IMR-90 (cell line): Measurements from ENCODE around the gene MAD2L2. TPM values are rescaled to one million over a fixed set of nuclear protein-coding genes. Genes with fewer than 3 reads are reported as not detected.

ENCODE experiments used
- ATAC-seq: fragments of 200-7000 bp; cut with Tn5 transposase; 2 replicates; pipeline ENCODE4 v1.9.1; 2020; ENCODE audit warnings: low read depth, mild to moderate bottlenecking, moderate library complexity
- BruUV-seq: library from RNA; stranded (reverse); fragments of 400-500 nt; replicated peaks from 2 replicates; lab custom pipeline; 2021; lab: Mats Ljungman, UMichigan
- CTCF ChIA-PET: fragments of 300-600 bp; formaldehyde crosslinking; extraction: SDS; loops from one replicate; lab custom pipeline; 2021; ENCODE audit warnings: antibody characterized with exemption; lab: Yijun Ruan, JAX
- POLR2A ChIA-PET: fragments of 300-600 bp; sonication (Branson Sonifier 250); formaldehyde crosslinking; loops from one replicate; lab custom pipeline; 2022; ENCODE audit warnings: antibody characterized with exemption; ENCODE audit not compliant: unreplicated experiment; lab: Charles Lee
- DNase-seq: peaks from one replicate; pipeline ENCODE4 v3.0.0; 2013
- H2AFZ ChIP-seq: replicated peaks from 2 replicates; pipeline ENCODE3; 2013; ENCODE audit warnings: low read length, mild to moderate bottlenecking; ENCODE audit not compliant: poor library complexity
- H2AK5ac ChIP-seq: 2 replicates; pipeline ENCODE4 v1.6.1; 2013; ENCODE audit warnings: low read depth, low read length, inconsistent platforms
- H2AK9ac ChIP-seq: replicated peaks from 2 replicates; pipeline ENCODE3; 2013; ENCODE audit warnings: mild to moderate bottlenecking, low read depth, low read length, moderate library complexity; ENCODE audit not compliant: poor library complexity
- H2BK120ac ChIP-seq: 2 replicates; pipeline ENCODE4 v1.6.1; 2013; ENCODE audit warnings: low read depth, low read length, inconsistent platforms
- H2BK15ac ChIP-seq: 3 replicates; pipeline ENCODE4 v1.6.1; 2013; ENCODE audit warnings: low read depth, low read length, inconsistent platforms
- H2BK20ac ChIP-seq: 2 replicates; pipeline ENCODE4 v1.6.1; 2013; ENCODE audit warnings: low read depth, mild to moderate bottlenecking, inconsistent platforms, low read length, moderate library complexity
- H2BK5ac ChIP-seq: 2 replicates; pipeline ENCODE4 v1.6.1; 2013; ENCODE audit warnings: mild to moderate bottlenecking, low read depth, low read length, inconsistent platforms; ENCODE audit not compliant: poor library complexity, severe bottlenecking
- H3K14ac ChIP-seq: replicated peaks from 2 replicates; pipeline ENCODE4 v1.6.1; 2013; ENCODE audit warnings: low read depth, low read length, inconsistent platforms
- H3K18ac ChIP-seq: 2 replicates; pipeline ENCODE4 v1.6.1; 2013; ENCODE audit warnings: low read depth, low read length, control low read depth
- H3K23ac ChIP-seq: 2 replicates; pipeline ENCODE4 v1.6.1; 2013; ENCODE audit warnings: low read depth, low read length, inconsistent platforms
- H3K27ac ChIP-seq: 2 replicates; pipeline ENCODE4 v1.5.1; 2013; ENCODE audit warnings: mild to moderate bottlenecking, control low read depth, low read length; ENCODE audit not compliant: insufficient read depth
- H3K27me3 ChIP-seq: 2 replicates; pipeline ENCODE4 v1.6.1; 2013; ENCODE audit warnings: low read length; ENCODE audit not compliant: control insufficient read depth, insufficient read depth
- H3K36me3 ChIP-seq: 2 replicates; pipeline ENCODE4 v1.6.1; 2013; ENCODE audit warnings: low read length, mixed read lengths; ENCODE audit not compliant: control insufficient read depth, insufficient read depth
- H3K4ac ChIP-seq: 2 replicates; pipeline ENCODE4 v1.6.1; 2013; ENCODE audit warnings: low read depth, low read length, inconsistent platforms
- H3K4me1 ChIP-seq: 2 replicates; pipeline ENCODE4 v1.6.1; 2013; ENCODE audit warnings: low read length, mixed read lengths; ENCODE audit not compliant: control insufficient read depth, insufficient read depth
- H3K4me2 ChIP-seq: 2 replicates; pipeline ENCODE4 v1.6.1; 2013; ENCODE audit warnings: low read depth, mild to moderate bottlenecking, control low read depth, low read length, moderate library complexity
- H3K4me3 ChIP-seq: 2 replicates; pipeline ENCODE4 v1.5.1; 2013; ENCODE audit warnings: low read depth, mild to moderate bottlenecking, control low read depth, low read length, moderate library complexity; ENCODE audit not compliant: insufficient read depth
- H3K56ac ChIP-seq: 2 replicates; pipeline ENCODE4 v1.6.1; 2013; ENCODE audit warnings: low read length, inconsistent platforms; ENCODE audit not compliant: insufficient read depth; ENCODE audit errors: extremely low read depth
- H3K79me1 ChIP-seq, 2 experiments: 2 replicates each; pipeline ENCODE4 v1.6.1; 2013; ENCODE audit warnings: low read length in 2 of 2, inconsistent platforms in 1 of 2, low read depth in 1 of 2
- H3K9ac ChIP-seq: 2 replicates; pipeline ENCODE4 v1.6.1; 2013; ENCODE audit warnings: low read depth, low read length, control low read depth
- H3K9me1 ChIP-seq: 2 replicates; pipeline ENCODE4 v1.6.1; 2013; ENCODE audit warnings: low read length, inconsistent platforms; ENCODE audit not compliant: insufficient read depth
- H3K9me3 ChIP-seq: 2 replicates; pipeline ENCODE4 v1.6.1; 2013; ENCODE audit warnings: low read length; ENCODE audit not compliant: control insufficient read depth, insufficient read depth
- H4K20me1 ChIP-seq: 2 replicates; pipeline ENCODE4 v1.6.1; 2013; ENCODE audit warnings: low read length, inconsistent platforms; ENCODE audit not compliant: insufficient read depth
- H4K5ac ChIP-seq: 2 replicates; pipeline ENCODE4 v1.6.1; 2013; ENCODE audit warnings: mild to moderate bottlenecking, low read depth, low read length, control low read depth
- H4K8ac ChIP-seq, 2 experiments: 2 replicates each; pipeline ENCODE4 v1.6.1; 2013; ENCODE audit warnings: low read depth in 2 of 2, low read length in 2 of 2, control low read depth in 1 of 2, inconsistent platforms in 1 of 2
- H4K91ac ChIP-seq: 2 replicates; pipeline ENCODE4 v1.6.1; 2013; ENCODE audit warnings: low read depth, low read length, inconsistent platforms; ENCODE audit not compliant: insufficient read depth
- CTCF ChIP-seq: conservative IDR thresholded peaks from 2 replicates; pipeline ENCODE4 v1.5.1; 2012; ENCODE audit warnings: mild to moderate bottlenecking, low read depth, low read length, improper control_type of control experiment
- FOS ChIP-seq: fragments of 150-350 bp; IDR thresholded peaks from 2 replicates; pipeline ENCODE4 v1.6.1; 2016; ENCODE audit warnings: low read depth, low read length
- MAFK ChIP-seq: IDR thresholded peaks from 2 replicates; pipeline ENCODE4 v1.6.1; 2012; ENCODE audit warnings: low read depth, low read length, improper control_type of control experiment
- MAZ ChIP-seq: IDR thresholded peaks from 2 replicates; pipeline ENCODE4 v1.6.1; 2012; ENCODE audit warnings: low read depth, mild to moderate bottlenecking, low read length, improper control_type of control experiment, moderate library complexity, borderline replicate concordance
- MXI1 ChIP-seq: IDR thresholded peaks from 2 replicates; pipeline ENCODE4 v1.6.1; 2012; ENCODE audit warnings: low read depth, mild to moderate bottlenecking, low read length, moderate library complexity, borderline replicate concordance
- NFE2L2 ChIP-seq: fragments of 150-350 bp; IDR thresholded peaks from 2 replicates; pipeline ENCODE4 v1.6.1; 2016; ENCODE audit warnings: low read depth, mild to moderate bottlenecking, low read length
- WGBS, 2 experiments: methylation state at CpG; one replicate each; pipeline versions ENCODE4 v1.1.5 to v1.1.7; 2013; ENCODE audit warnings: missing lambda C conversion rate in 2 of 2; ENCODE audit not compliant: insufficient read length in 1 of 2; ENCODE audit errors: extremely low coverage in 2 of 2; 5-methylcytosine and 5-hydroxymethylcytosine counted together
- dilution Hi-C: fragments of 300-500 bp; cut with HindIII; formaldehyde crosslinking; loops from one replicate; pipeline ENCODE4 v1.14.3; 2018; ENCODE audit warnings: low sequenced_read_pairs; ENCODE audit not compliant: unreplicated experiment
- in situ Hi-C: fragments of 300-500 bp; cut with MboI; formaldehyde crosslinking; loops from 3 replicates; pipeline ENCODE4 v1.14.3; 2019; ENCODE audit warnings: low sequenced_read_pairs, inconsistent platforms, mixed read lengths
- intact Hi-C: fragments of 100-400 bp; cut with micrococcal nuclease; formaldehyde crosslinking; loops from 2 replicates; pipeline ENCODE4 v1.10.0; 2022
- polyA plus RNA-seq, 3 experiments: library from polyadenylated mRNA; depleted of rRNA; stranded (reverse); fragments of >200 nt; gene quantifications; 2 replicates each; pipeline ENCODE4 v1.2.3, GENCODE V29; 2012; ENCODE audit warnings: low replicate concordance in 1 of 3
- total RNA-seq: library from RNA; depleted of rRNA; stranded (reverse); fragments of >200 nt; gene quantifications from 2 replicates; pipeline ENCODE4 v1.2.3, GENCODE V29; 2012

The MAD2L2 gene
- total and polyA plus RNA-seq, 2 of the 4 experiments (the other 2 are of a cell fraction), result 44.6 to 70.9 TPM

- BruUV-seq, result no TSS peak
- Histone ChIP-seq H4K20me1 (no peaks in the 10 kb centered on the region), H4K91ac (no peak overlapping the region), H3K4me2 (no peak overlapping the region), H2AK9ac (no peak overlapping the region), H3K79me1 (no peaks in the 10 kb centered on the region), H4K5ac (no peak overlapping the region), H2AFZ (no peak overlapping the region), H3K18ac (no peak overlapping the region), H3K4me1 (no peaks in the 10 kb centered on the region), H3K9ac (no peak overlapping the region), H3K23ac (no peak overlapping the region), H2BK20ac (no peak overlapping the region), H3K14ac (no peak overlapping the region), H4K8ac (no peak overlapping the region), H3K27ac (no peak overlapping the region), H3K56ac (no peak overlapping the region), H3K9me1 (no peaks in the 10 kb centered on the region), H3K4me3 (no peak overlapping the region), H2BK120ac (no peak overlapping the region), H3K27me3 (peaks cover 7% of the 10 kb centered on the region; the same call in 1 of the 2 replicates), H2AK5ac (no peak overlapping the region), H2BK15ac (no peak overlapping the region), H2BK5ac (no peak overlapping the region), H3K4ac (no peak overlapping the region), H3K36me3 (no peaks in the 10 kb centered on the region), H3K9me3 (no peaks in the 10 kb centered on the region)
- ChIA-PET CTCF (interaction anchor here (1.5 kb wide), 1 partner anchor 11 kb away, joined by 6 read pairs; no protein-coding TSS in a partner anchor), POLR2A (no interaction called here)
- TF ChIP-seq MAFK (no peak), CTCF (no peak), MXI1 (no peak), MAZ (no peak), NFE2L2 (no peak), FOS (no peak)
- in situ Hi-C loops (no loop called here), intact Hi-C loops (no loop called here), dilution Hi-C loops (no loop called here)
- ATAC-seq (no peak), DNase-seq (no peak)
- WGBS, 2 experiments, result no CpG with 5 or more reads among the region's 11 CpGs
Measured at GRCh38 chr1:11634365-11635192, 46.4 kb downstream of the MAD2L2 start.
